AG08395 (cell line): Measurements from ENCODE around the gene PTCHD1.

Source experiments
- DNase-seq: peaks from one replicate; pipeline ENCODE4 v3.0.0; 2012; ENCODE audit warnings: mixed read lengths, low spot score

The PTCHD1 gene

GRCh38 chrX:23334848-23335599 lies at the start of gene PTCHD1:
PTCHD1 (plus strand) TSS chrX:23334849; CDS start chrX:23334876, 27 bp downstream.
- no peak for DNase-seq

GRCh38 chrX:23286731-23287130 lies 47.9 kb upstream of the PTCHD1 start:
- DNase-seq = no peak

GRCh38 chrX:23287191-23287725 lies 47.4 kb upstream of the PTCHD1 start:
- no peak for DNase-seq

GRCh38 chrX:23292354-23292987 lies 42.2 kb upstream of the PTCHD1 start:
- DNase-seq = no peak

GRCh38 chrX:23292988-23293651 lies 41.5 kb upstream of the PTCHD1 start:
- no peak for DNase-seq

- DNase-seq = no peak
Measured at GRCh38 chrX:23304881-23305280, 29.8 kb upstream of the PTCHD1 start.

- DNase-seq = no peak
Measured at GRCh38 chrX:23311731-23312130, 22.9 kb upstream of the PTCHD1 start.

- no peak for DNase-seq
Measured at GRCh38 chrX:23312136-23312535, 22.5 kb upstream of the PTCHD1 start.

- DNase-seq = peak; percentile 9
Measured at GRCh38 chrX:23317799-23318724, 16.6 kb upstream of the PTCHD1 start.

- no peak for DNase-seq
Measured at GRCh38 chrX:23327104-23327503, 7.5 kb upstream of the PTCHD1 start.

- DNase-seq = no peak
Measured at GRCh38 chrX:23331701-23332100, 2.9 kb upstream of the PTCHD1 start.

- DNase-seq = no peak
Measured at GRCh38 chrX:23332101-23332887, 2.4 kb upstream of the PTCHD1 start.

- DNase-seq = no peak
Measured at GRCh38 chrX:23332888-23333821, 1.5 kb upstream of the PTCHD1 start.

- DNase-seq = no peak
Measured at GRCh38 chrX:23333842-23334520, 668 bp upstream of the PTCHD1 start.

- no peak for DNase-seq
Measured at GRCh38 chrX:23334521-23334847, 165 bp upstream of the PTCHD1 start.

- no peak for DNase-seq
Measured at GRCh38 chrX:23338334-23338733, 3.7 kb downstream of the PTCHD1 start.

- DNase-seq = no peak
Measured at GRCh38 chrX:23341452-23341851, 6.8 kb downstream of the PTCHD1 start.

GRCh38 chrX:23344238-23344903 lies 9.7 kb downstream of the PTCHD1 start:
- DNase-seq = no peak

GRCh38 chrX:23344904-23345271 lies 10.2 kb downstream of the PTCHD1 start:
- DNase-seq = no peak
